Activated CD8-positive, alpha-beta memory T cell treated with anti-CD3 and anti-CD28 coated beads, Interleukin-2, amount 50 U/mL, for 24 hours (primary cell): ENCODE measurements around the gene DCPS.
A peak's percentile ranks its signal among the peaks of the same experiment; 100 is the strongest.
"Not testable (repeated sequence)": the region's sequence is repeated elsewhere in the genome, so short reads cannot be mapped to it uniquely, and the experiment has no call there.

ENCODE experiments used
- DNase-seq: peaks from one replicate; pipeline ENCODE4 v3.0.0-alpha.2; 2020; ENCODE audit errors: extremely low read depth

DCPS gene

DNA sequence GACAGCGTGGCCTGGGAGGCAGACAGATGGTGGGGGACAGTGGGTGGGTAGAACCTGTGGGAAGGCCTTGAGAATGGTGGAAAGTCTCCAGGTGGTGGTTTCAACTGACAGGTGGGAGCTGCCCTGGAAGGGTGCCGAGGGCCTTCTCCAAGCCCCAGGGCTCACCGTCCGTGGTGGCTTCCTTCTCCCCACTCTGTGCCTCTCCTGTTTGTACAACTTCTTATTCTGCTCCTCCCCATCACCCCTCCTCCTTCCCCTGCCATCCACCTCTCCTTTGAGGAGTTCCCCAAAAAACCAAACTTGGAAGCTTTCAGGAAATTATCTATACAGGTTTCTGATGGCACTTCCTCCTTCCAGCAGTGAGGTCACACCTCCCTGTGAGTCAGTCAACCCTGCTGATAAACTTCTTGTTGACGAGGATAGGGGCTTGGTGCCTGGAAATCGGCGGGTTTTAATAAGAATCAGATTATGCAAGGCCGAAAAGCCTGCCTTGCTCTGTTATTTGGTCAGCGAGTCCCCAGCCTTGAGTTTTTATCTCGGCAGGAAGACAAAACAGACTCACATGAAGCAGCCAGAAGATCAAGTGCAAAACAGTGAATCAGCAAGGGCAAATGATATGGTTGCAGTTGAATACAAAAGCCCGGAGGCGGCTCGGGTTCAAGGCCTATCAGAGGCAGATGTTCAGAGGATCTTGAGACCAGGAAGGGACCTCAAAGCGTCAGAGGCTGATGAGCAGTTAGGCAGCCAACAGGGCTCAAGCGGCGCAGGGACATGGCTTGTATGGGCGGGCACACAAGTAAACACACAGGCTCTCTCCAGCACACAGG lies 42.1 kb downstream of the DCPS start:
- no peak for DNase-seq

DNA sequence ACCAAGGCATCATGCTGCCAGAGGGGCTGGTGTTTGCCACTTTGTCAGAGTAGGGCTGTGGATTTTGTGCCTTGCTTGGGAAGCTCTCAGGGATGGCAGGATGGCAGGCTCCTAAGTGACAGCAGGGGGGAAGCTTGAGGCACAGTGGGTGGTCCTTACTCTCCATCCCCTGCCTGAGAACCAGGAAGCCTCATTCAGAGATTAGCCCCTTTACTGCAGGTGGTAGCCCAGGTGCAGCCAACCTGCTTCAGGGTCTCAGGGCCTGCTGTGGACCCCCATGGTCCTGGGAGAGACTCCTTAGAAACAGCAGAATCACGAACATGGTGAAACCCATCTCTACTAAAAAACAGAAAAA lies 42.7 kb downstream of the DCPS start:
- DNase-seq: no peak

- DNase-seq: not testable (repeated sequence)
Observed at GRCh38 chr11:126346946-126347345, 43.1 kb downstream of the DCPS start.

DNA sequence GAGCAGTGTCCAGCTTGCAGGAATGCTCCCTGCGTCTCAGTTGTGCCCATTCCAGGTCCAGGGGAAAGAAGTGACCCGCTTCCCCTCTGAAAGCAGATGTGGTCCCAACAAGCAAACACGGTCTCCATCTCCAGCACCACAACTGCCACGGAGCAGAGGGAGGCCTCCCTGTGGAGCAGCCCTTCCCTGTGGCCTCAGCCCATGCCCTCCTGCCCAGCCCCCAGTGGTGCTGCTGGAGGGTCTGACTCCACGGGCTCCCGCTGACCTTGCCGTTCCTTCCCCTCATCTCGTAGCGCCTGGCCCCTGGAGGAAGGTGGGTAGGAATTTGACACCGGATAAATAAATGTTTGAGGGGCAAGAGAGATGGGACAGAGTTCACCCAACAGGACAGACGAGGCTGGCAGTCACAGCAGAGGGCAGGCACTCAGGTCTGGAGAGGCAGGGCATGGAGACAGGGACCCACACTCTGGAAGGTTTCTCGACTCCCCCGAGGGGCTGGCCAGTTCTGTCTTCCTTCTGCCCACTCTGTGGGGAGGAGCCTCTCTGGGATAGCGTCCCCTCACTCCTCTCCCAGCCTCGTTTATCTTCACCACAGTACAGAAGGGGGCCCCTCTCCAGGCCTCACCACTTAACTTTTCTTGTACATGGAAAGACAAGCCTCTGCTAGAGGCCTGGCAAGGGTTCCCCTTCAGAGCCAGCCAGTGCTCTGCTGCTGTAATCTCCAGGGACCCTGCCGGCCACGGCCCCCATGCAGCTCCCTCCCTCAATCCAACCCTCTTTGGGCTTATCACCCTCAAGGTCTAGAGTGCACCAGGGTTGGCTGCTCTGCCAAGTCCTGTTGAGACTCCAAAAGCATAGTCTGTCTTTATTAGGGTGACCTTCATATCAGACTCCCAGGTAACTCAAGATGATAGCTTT lies 44.1 kb downstream of the DCPS start:
- DNase-seq: no peak

DNA sequence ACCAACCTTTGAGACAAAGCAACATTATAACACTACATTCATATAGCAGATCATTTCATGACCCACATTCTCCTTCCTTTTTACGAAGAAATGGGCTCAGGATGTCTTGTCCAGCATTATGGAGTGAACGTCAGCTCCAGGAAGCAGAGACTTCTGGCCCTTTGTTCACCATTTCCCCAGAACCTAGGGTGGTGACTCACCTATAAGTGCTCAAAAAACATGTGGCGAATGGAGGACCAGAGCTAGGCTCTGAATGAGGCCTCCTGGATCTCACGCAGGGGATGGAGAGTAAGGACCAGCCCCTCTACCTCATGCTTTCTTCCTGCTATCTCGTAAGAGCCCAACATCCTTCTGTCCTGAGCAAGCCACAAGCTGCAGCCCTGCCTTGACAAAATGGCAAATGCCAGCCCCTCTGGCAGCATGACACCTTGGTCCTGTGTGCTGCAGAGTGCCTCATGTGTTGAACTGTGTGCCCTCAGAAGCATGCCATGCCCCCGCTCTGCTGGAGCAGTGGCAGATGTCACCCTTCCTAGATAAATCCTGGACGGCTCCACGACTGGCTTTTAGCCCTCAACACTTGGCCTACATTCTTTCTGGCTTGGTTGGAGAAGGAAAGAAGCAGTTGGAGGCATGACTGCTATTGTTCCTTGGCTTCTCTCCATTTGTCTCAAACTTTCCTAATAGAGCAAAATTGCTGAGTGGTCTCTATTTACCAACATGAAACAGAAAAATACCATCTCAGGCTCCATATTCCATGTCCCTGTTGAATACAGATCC lies 45.1 kb downstream of the DCPS start:
- no peak for DNase-seq

DNA sequence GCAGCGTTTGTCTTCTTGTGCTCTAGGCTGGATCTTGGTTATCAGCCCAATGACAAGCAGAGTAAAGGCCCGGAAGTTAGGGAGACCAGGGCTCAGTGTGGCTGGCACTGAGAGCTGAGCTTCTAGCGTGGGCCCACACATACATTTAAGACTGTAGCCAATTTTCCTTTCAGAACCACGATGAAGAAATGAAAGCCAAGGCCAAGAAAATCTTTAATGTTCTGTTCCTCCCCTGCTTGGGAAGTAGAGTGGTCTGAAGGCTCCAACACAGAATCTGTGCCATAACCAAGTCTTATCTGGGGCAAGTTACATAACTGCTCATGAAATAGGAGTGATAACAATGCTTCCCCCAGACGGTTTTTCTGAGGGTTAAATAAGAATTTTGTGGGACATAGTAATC lies 47.0 kb downstream of the DCPS start:
- no peak for DNase-seq

DNA sequence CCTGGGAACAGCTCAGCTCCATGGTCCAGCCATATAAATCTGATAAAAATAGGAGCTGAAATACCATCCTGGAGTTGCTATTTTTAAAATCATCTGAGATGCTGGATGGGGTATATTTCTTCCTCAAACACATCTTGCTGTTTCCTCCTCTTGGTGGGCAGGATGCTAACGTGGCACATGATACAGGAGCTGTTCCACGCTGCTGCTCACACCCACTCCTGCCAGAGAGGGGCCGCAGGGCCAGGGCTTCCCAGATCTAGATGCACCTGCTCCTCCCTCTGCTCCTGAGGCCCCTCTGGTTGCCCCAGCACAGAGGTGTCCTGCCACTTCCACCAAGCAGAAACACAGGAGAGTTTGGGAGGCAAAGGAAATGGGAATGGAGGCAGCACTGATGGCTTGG lies 48.3 kb downstream of the DCPS start:
- DNase-seq: no peak

DNA sequence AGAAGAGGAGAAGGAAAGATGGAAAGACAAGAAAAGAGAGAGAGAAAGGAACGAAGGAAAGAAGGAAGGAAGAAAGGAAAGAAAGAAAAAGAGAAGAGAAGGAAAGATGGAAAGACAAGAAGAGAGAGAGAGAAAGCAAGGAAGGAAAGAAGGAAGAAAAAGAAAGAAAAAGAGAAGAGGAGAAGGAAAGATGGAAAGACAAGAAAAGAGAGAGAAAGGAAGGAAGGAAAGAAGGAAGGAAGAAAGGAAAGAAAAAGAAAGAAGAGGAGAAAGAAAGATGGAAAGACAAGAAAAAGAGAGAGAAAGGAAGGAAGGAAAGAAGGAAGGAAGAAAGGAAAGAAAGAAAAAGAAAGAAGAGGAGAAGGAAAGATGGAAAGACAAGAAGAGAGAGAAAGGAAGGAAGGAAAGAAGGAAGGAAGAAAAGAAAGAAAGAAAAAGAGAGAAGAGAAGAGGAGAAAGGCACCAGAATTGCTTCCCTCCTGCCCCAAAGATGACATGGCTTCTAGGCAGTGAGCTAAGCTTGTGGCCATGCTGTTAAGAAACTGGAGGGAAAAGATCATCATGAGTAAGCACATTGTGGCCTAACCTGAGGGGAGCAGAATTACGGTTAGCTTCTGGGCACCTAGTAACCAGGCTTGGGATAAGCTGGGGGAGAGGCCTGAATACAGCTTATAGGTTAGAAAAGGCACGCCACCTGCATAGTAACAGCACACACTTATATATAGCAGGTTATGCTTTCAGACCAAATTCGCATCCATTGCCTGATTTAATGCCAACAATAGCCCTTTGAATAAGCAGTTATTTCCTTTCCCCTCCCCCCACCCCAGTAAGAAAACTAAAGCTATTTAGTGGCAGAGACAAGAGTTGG lies 49.3 kb downstream of the DCPS start:
- DNase-seq: no peak

DNA sequence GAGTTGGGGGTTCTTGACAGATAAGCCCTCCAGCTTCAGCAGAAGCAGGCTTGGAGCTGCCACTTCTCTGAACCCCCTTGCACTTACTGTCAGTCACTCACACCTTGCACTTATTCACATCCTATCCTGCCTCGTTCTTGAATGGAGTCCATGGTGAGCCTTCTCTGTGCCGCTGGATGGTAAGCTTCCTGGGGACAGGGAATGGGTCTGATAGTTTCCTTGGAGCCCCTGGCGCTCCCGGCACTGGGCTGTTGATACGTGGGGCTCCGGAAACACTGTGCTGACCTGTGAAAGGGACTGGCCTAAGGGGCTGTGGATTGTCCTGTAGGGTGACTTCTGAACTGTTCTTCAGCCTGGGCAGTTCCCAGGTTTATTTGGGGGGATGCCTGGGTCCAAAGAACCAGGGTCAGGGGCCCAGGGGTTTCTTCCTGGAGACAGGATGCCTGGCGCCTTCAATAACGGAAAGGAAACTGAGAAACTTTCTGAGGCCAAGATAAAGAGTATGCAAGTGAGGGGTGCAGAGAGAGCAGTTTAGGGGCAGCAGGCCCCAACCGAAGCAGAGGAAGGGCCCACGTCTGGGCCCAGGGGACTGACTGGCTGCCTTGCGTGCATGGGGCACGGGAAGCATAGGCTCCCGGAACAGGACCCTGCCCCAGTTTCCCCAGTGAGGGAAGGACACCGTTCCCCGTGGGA lies 50.9 kb downstream of the DCPS start:
- DNase-seq: no peak

GRCh38 chr11:126355324-126355925 lies 51.6 kb downstream of the DCPS start, which contains the start of gene ST3GAL4:
Gene ST3GAL4 (plus strand): TSS chr11:126355686. CDS start chr11:126406156, 50,470 bp downstream.
- peak; percentile 49 for DNase-seq

- DNase-seq: no peak
Observed at GRCh38 chr11:126355926-126356897, 52.4 kb downstream of the DCPS start.

- no peak for DNase-seq
Observed at GRCh38 chr11:126357055-126357962, 53.4 kb downstream of the DCPS start.

- no peak for DNase-seq
Observed at GRCh38 chr11:126357969-126358762, 54.3 kb downstream of the DCPS start.

- no peak for DNase-seq
Observed at GRCh38 chr11:126358763-126359160, 54.9 kb downstream of the DCPS start.

DNA sequence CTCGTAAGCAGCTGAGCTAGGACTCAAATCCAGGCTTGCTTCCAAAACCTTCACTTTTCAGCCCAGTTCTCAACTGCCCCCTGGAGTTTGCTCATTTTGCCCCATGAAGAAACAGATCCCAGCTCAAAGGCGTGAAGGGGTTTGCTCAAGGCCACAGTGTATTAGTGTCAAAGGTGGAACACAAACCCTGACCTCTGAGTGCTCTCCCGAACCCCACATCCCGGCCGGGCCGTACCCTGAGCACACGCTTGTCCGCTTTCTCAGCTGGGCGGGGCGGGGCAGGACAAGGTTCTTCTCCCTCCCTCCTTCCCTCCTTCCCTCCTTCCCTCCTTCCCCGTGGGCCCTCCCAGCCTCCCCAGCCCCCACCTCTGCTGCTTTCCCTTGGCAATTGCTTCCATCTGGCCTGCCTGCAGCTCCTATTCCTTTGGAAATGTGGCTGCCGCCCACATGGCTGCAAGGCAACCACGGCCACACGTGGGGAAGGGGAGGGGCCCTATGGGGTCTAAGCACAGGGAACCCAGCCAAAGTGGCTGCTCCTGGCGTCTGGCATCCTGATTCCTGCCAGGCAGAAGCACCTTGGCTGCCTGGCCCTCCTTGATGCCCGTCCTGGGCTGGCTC lies 55.7 kb downstream of the DCPS start:
- no peak for DNase-seq

DNA sequence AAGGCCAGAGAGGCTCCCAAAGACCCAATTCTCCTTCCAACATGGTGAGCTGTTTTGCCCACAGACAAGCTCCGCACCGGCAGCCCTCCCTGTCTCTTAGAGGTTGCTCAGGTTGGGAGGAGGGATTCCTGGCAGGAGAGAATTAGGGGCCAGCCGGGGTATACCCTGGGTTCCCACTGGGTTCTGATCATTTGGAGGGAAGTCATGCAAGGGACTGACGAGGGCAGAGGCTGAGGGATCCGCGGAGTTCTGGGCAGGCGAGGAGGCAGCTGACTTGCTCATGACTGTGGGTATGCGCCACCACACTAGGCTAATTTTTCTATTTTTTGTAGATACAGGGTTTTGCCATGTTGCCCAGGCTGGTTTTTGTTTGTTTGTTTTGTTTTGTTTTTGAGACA lies 56.2 kb downstream of the DCPS start:
- no peak for DNase-seq
